ENCODE measurements around the gene KHDC4.

GRCh38 chr1:155983191-155984024 lies 49.2 kb upstream of the KHDC4 start:
- TF ChIP-seq MAX (IDR thresholded peaks at IDR 0.05; ENCODE audit: low read depth, low read length): no peak
- no peak for TF ChIP-seq POLR2A (IDR thresholded peaks at IDR 0.05; ENCODE audit: extremely low read depth, insufficient read length)
- TF ChIP-seq CTCF (IDR thresholded peaks at IDR 0.05; ENCODE audit: low read depth, low read length): no peak
